Neural cell (in vitro differentiated cells): ENCODE results near the gene BLM.

ENCODE experiments used
- CTCF ChIP-seq: fragments of 450-650 bp; IDR thresholded peaks from 2 replicates; pipeline ENCODE4 v1.5.1; 2014; ENCODE audit warnings: antibody characterized with exemption, mild to moderate bottlenecking, moderate library complexity; ENCODE audit not compliant: poor library complexity, severe bottlenecking
- EP300 ChIP-seq: fragments of 450-650 bp; conservative IDR thresholded peaks from 2 replicates; pipeline ENCODE4 v1.6.1; 2014; ENCODE audit warnings: antibody characterized with exemption, mild to moderate bottlenecking, moderate library complexity; ENCODE audit not compliant: poor library complexity, severe bottlenecking
- EZH2 ChIP-seq: fragments of 200-600, 300-800 bp; shearing (Covaris generic), sonication (generic); IDR thresholded peaks from 2 replicates; pipeline ENCODE4 v1.6.1; 2014; ENCODE audit warnings: antibody characterized with exemption, low read length, borderline replicate concordance, mild to moderate bottlenecking; ENCODE audit not compliant: insufficient read depth, poor library complexity, severe bottlenecking

- no peak for TF ChIP-seq EZH2
- TF ChIP-seq EP300, result no peak
- no peak for TF ChIP-seq CTCF
Observed at GRCh38 chr15:90716317-90716975, 700 bp upstream of the BLM start.
